HG02571 (cell line): ENCODE measurements around the gene ITFG1.
"Not testable (repeated sequence)": the region's sequence is repeated elsewhere in the genome, so short reads cannot be mapped to it uniquely, and the experiment has no call there.

Experiments
- ATAC-seq: cut with Tn5 transposase; IDR thresholded peaks from one replicate; pipeline ENCODE4 v1.9.1; 2021; ENCODE audit warnings: mild to moderate bottlenecking, moderate library complexity; ENCODE audit not compliant: unreplicated experiment

ITFG1 gene

GRCh38 chr16:47426806-47427205 is 34.1 kb downstream of the ITFG1 start:
- no peak for ATAC-seq

- no peak for ATAC-seq
These were observed 36.0 kb downstream of the ITFG1 start for GRCh38 chr16:47424846-47425245.

- no peak for ATAC-seq
These were observed 44.0 kb downstream of the ITFG1 start for GRCh38 chr16:47416869-47417268.

GRCh38 chr16:47413041-47413440 is 47.8 kb downstream of the ITFG1 start:
- ATAC-seq = no peak

DNA sequence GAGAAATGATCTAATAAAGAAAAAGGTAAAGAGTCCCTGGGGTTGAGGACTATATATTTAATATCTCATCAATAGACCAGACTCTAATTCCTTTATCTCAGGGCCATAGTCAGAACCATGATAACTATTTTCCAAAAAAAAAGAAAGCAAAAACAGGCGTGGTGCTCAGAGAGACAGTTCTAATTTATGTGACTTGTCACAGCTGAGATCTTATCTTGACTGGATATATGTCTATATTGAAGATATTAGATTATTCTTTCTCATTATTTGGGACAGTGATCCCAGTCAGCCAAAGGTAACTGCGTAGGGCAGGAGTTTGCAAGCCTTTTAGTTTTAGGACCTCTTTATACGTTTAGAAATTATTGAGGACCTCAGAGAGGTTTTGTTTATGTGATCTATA is 52.4 kb downstream of the ITFG1 start:
- ATAC-seq = no peak

DNA sequence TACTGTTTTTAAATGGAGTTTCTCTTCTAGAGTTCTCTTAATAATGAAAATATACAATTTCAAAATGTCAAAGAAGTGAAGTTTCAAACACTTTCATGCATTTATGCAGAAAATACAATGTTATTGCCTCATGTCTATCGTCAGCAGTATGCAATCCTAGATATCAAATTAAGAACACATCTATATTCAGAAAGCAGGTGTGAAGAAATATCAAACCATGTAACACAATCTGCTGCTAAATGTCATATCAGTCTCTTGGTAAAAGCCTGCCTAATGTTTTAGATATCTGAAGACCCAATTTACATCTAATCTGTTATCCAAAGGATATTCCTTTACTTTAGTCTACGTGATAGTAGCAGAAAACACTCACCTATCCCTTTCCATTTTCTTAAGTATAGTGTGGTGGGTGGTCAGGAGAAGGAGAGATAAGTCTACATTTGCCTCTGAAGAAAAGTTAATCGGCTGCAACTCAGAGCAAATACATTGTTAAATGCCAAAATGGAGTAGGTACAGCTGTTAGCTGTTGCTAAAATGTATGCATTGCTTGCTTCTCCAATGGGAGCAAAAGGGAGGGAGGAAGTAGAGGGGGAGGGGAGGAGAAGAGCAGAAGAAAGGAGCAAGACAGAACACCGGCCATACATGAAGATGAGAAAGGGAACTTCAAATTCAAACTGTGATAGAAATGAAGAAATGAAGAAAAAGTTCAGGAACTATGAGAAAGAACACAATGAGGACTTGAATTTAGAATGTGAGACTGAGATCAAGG is 64.9 kb downstream of the ITFG1 start:
- ATAC-seq = no peak

DNA sequence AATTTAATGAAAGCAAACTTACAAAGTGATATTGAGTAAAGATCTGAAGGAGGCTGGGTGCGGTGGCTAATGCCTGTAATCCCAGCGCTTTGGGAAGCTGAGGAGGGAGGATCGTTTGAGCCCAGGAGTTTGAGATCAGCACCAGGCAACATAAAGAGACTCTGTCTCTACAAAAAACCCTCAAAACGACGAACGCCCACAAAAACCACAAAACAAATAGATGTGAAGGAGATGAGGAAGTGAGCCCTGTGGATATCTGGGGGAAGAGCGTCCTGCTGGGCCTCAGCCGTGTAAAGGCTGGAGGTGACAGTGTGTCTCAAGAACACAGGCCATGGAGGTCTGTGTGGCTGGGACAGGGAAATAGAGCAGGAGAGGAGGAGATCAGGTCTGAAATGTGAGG is 68.8 kb downstream of the ITFG1 start:
- ATAC-seq = peak; percentile 81

DNA sequence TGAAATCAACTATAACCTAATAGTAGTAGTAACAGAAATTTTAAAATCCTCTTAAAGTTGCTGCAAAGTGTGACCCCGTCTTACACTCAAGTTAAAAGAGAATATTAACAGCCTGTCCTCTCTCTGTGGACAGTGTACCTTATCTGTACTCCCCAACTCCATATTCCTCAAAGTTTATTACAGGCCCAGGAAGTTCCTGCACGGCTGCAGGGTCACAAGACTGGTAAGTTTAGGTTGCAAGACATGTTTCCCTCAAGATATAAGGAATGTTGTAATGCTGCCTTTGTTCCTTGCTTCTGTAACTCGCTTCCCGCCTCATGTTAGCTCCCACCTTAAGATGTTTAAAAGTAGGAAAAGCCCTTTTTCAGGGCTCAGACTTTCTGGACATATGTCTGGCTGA is 72.2 kb downstream of the ITFG1 start:
- no peak for ATAC-seq

DNA sequence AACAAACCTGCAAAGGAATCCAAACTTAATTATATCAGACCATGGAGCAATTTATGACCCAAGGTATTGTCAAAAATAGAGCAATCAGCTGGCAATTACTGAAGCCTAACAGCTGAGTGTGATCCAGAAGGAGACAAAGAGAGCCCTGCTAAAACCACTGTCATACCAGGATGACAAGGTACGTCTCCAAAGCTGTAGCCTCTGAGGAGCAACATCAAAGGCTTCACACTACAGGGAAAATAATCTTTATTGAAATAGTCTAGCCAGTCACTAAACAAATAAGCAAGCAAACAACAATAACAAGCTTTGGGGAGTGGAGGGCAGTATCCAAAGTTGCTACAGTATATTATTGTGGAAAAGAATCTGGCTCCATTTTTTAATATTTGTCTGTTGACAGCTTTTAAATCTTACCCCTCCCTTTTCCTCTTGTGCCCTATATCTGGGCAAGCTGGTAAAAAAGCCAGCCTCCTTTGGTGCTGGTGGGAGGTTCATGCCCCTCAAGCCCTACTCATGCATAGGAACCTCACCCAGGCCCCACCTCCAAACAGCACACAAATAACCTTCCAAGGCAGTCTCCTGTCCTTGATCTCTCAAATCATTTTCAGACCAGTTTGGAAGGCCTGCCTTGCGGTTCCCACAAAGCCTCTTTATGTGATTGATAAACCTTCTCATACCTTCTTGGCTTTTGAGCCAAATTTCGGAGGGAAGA is 73.7 kb downstream of the ITFG1 start:
- no peak for ATAC-seq

GRCh38 chr16:47386201-47386718 is 74.6 kb downstream of the ITFG1 start:
- no peak for ATAC-seq

GRCh38 chr16:47382362-47382761 is 78.5 kb downstream of the ITFG1 start:
- no peak for ATAC-seq

- ATAC-seq = no peak
These were observed 83.7 kb downstream of the ITFG1 start for GRCh38 chr16:47377154-47377553.

- ATAC-seq = no peak
These were observed 85.4 kb downstream of the ITFG1 start for GRCh38 chr16:47375423-47375822.

DNA sequence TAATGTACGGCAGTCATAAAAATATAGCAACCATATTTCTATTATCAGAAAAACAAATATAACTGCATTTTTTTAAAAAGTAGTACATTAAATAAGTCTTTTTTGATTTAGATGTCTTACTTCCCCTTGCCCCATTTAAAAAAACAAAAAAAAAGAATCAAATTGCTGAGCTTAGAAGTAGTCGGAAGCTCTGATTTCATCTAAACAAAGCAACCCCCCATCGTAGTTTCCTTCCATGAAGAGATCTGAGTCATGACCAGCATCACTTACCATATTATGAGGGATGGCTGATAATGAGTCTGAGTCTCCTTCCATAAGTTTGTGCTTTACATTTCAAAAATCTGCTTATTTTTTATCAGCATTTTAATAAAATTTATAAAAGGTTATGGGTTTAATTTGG is 86.2 kb downstream of the ITFG1 start:
- no peak for ATAC-seq

GRCh38 chr16:47371271-47372014 is 89.4 kb downstream of the ITFG1 start:
- ATAC-seq = no peak

DNA sequence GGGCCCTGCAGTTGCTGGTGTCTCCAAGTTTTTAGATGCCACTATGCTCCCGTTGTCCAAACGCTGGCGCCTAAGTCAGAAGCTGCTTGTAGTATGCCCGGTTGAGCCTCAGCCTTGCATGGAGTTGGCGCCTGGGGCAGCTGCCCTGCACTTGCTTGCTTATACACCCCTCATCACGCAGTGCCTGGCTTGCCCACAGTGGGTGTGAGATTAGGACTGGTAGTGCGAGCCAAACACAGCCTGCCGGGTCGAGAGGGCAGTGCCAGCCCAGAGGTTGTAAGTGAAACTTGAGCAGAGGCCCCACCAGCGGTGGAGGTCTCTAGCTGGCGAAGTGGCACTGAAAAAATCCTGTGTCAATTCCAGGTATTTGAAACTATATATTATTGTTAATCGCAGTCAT is 90.3 kb downstream of the ITFG1 start:
- no peak for ATAC-seq

GRCh38 chr16:47366228-47366627 is 94.6 kb downstream of the ITFG1 start:
- ATAC-seq = no peak

DNA sequence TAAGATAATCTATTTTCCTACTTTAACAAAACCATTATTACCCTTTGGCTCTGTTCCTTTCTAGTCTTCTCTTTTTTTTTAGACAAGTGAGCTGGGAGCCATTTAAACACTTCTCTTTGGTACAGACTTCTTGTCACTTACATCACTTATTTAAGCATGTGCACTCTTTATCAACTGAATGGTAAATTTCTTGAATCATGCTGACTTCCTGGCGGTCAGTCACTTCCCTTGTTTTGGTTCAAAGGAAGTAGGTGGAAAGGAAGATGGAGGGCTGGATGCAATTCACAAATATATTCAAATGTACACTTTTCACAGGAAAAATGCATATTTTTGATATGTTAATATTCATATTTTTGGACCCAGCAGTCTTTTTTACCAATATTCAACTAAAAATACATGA is 97.1 kb downstream of the ITFG1 start:
- ATAC-seq = no peak

GRCh38 chr16:47359478-47359877 is 101.4 kb downstream of the ITFG1 start:
- no peak for ATAC-seq

- no peak for ATAC-seq
These were observed 102.0 kb downstream of the ITFG1 start for GRCh38 chr16:47358816-47359215.

DNA sequence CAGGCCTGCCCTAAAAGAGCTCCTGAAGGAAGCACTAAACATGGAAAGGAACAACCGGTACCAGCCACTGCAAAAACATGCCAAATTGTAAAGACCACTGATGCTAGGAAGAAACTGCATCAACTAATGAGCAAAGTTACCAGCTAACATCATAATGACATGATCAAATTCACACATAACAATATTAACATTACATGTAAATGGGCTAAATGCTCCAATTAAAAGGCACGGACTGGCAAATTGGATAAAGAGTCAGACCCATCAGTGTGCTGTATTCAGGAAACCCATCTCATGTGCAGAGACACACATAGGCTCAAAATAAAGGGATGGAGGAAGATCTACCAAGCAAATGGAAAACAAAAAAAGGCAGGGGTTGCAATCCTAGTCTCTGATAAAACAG is 111.8 kb downstream of the ITFG1 start:
- not testable (repeated sequence) for ATAC-seq
